Measurements from ENCODE around the gene CFAP61. TPM values are rescaled to one million over a fixed set of nuclear protein-coding genes. Genes with fewer than 3 reads are reported as not detected.

The CFAP61 gene
- total and polyA plus RNA-seq, 2 experiments from 2014 or later = 1.0 TPM; not detected in 1

DNA sequence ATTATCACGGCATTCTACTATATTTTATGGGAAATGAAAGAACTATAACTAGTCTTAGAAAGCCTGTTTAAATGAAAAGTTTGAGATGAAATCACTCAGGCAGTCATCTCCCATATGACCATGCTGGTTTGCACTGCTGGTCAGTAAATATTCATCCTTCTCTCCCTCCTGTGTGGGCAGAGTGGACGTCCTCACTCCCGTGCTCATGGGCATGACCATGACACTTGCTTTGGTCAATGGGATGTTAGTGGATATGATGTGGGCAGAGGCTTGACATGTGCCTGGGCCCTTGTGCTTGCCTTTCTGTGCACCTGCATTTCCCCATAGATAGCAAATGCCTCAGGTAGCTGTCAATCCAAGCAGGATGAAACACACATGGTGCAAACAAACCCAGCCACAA lies 222.5 kb downstream of the CFAP61 start:
- TF ChIP-seq EZH2phosphoT487 (IDR thresholded peaks at IDR 0.05; ENCODE audit: low read depth, severe bottlenecking, unreplicated experiment) (no peak), EZH2 (IDR thresholded peaks at IDR 0.05; ENCODE audit: borderline replicate concordance) (no peak)
- TF ChIP-seq, protein P1, sequence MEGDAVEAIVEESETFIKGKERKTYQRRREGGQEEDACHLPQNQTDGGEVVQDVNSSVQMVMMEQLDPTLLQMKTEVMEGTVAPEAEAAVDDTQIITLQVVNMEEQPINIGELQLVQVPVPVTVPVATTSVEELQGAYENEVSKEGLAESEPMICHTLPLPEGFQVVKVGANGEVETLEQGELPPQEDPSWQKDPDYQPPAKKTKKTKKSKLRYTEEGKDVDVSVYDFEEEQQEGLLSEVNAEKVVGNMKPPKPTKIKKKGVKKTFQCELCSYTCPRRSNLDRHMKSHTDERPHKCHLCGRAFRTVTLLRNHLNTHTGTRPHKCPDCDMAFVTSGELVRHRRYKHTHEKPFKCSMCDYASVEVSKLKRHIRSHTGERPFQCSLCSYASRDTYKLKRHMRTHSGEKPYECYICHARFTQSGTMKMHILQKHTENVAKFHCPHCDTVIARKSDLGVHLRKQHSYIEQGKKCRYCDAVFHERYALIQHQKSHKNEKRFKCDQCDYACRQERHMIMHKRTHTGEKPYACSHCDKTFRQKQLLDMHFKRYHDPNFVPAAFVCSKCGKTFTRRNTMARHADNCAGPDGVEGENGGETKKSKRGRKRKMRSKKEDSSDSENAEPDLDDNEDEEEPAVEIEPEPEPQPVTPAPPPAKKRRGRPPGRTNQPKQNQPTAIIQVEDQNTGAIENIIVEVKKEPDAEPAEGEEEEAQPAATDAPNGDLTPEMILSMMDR (IDR thresholded peaks at IDR 0.05; ENCODE audit: poor library complexity) = no peak
- H3K27ac ChIP-seq = no peak overlapping the region
- H2AFZ ChIP-seq = no peak overlapping the region
- H3K9me2 ChIP-seq (replicated peaks; ENCODE audit: insufficient read depth) = no peaks in the 10 kb centered on the region
- H3K27me3 ChIP-seq = no peaks in the 10 kb centered on the region
- H3K79me2 ChIP-seq = no peaks in the 10 kb centered on the region
- no peaks in the 10 kb centered on the region for H3K4me1 ChIP-seq (ENCODE audit: insufficient read depth)
- H3K9me3 ChIP-seq (ENCODE audit: low read depth) = no peaks in the 10 kb centered on the region
- no peak overlapping the region for H3K4me3 ChIP-seq
- H3K4me2 ChIP-seq = no peak overlapping the region
- no peaks in the 10 kb centered on the region for H3K36me3 ChIP-seq (replicated peaks; ENCODE audit: insufficient read depth, low read depth)
- no peaks in the 10 kb centered on the region for H4K20me1 ChIP-seq (ENCODE audit: insufficient read depth, poor library complexity, severe bottlenecking)
- 93% methylated on average over 3 of the region's 3 CpGs for WGBS (ENCODE audit: low lambda C conversion rate, missing lambda C conversion rate)
- DNase-seq (ENCODE audit: low spot score) = no peak

DNA sequence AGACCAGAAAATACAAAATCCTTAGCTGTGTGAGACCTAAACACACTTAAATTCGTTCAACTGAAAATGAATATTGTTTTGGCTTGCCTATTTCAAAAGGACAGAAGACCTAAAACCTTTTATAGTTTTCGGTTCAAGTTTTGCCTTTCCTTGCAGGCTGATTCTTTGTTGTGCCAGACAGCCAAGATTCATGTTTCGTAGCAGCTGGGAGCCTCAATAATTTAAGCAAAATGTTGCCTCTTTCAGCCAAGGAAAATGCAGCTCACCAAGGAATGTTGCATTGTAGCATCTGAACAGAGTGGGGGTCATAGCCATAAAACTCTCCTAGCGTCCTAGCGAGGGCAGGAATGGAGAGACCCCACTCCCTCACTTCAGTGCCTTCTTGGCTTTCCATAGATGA lies 223.3 kb downstream of the CFAP61 start:
- TF ChIP-seq EZH2 (IDR thresholded peaks at IDR 0.05; ENCODE audit: borderline replicate concordance) (no peak), EZH2phosphoT487 (IDR thresholded peaks at IDR 0.05; ENCODE audit: low read depth, severe bottlenecking, unreplicated experiment) (no peak)
- TF ChIP-seq, protein P1 (IDR thresholded peaks at IDR 0.05; ENCODE audit: poor library complexity) = no peak
- Histone ChIP-seq H3K27me3 (no peaks in the 10 kb centered on the region), H3K9me3 (ENCODE audit: low read depth) (no peaks in the 10 kb centered on the region), H3K4me1 (ENCODE audit: insufficient read depth) (no peaks in the 10 kb centered on the region), H3K9me2 (replicated peaks; ENCODE audit: insufficient read depth) (no peaks in the 10 kb centered on the region), H2AFZ (no peak overlapping the region), H3K36me3 (replicated peaks; ENCODE audit: insufficient read depth, low read depth) (no peaks in the 10 kb centered on the region), H3K27ac (no peak overlapping the region), H3K4me2 (no peak overlapping the region), H3K4me3 (no peak overlapping the region), H4K20me1 (ENCODE audit: insufficient read depth, poor library complexity, severe bottlenecking) (no peaks in the 10 kb centered on the region), H3K79me2 (no peaks in the 10 kb centered on the region)
- no peak for DNase-seq (ENCODE audit: low spot score)
- WGBS (ENCODE audit: low lambda C conversion rate, missing lambda C conversion rate) = 78% methylated on average over 5 of the region's 5 CpGs

DNA sequence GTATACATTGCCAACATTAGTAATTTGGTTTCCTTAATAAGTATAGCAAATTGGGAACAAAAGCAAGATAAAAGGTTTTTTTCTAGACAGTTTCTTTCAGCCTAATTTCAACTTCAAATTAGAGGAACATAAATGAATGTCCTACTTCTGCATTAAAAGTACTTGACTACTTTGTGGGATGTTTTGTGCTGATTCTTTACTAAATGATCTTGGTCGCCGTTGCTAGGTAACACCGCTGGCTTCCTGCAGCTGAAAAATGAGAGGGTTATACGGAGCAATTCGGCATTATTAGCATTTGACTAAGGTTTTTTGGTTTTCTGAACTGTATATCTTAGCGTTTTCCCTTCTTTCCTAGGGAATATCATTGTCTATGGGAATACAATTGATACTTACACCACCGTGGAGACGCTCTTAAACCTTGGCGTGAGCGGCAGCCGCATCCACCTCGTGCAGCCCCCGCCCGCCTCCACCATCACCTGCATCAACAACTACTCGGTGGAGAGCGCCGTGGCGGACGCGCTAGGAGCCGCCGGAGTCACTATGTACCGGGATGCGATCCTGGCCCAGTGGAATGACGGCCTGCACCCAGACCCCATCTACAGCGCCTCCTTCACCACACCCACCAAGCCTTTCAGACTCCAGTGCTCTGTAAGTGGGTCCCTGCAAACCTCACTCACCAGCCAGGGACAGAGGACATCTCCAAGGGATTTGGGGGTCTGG lies 224.6 kb downstream of the CFAP61 start:
- H4K20me1 ChIP-seq (ENCODE audit: insufficient read depth, poor library complexity, severe bottlenecking) = no peaks in the 10 kb centered on the region
- DNase-seq (ENCODE audit: low spot score) = no peak
- no peak overlapping the region for H3K4me3 ChIP-seq
- H3K79me2 ChIP-seq = no peaks in the 10 kb centered on the region
- no peaks in the 10 kb centered on the region for H3K9me2 ChIP-seq (replicated peaks; ENCODE audit: insufficient read depth)
- H3K36me3 ChIP-seq (replicated peaks; ENCODE audit: insufficient read depth, low read depth) = no peaks in the 10 kb centered on the region
- TF ChIP-seq EZH2phosphoT487 (IDR thresholded peaks at IDR 0.05; ENCODE audit: low read depth, severe bottlenecking, unreplicated experiment) = no peak
- no peak for TF ChIP-seq EZH2 (IDR thresholded peaks at IDR 0.05; ENCODE audit: borderline replicate concordance)
- TF ChIP-seq, protein P1 (IDR thresholded peaks at IDR 0.05; ENCODE audit: poor library complexity) = no peak
- no peaks in the 10 kb centered on the region for H3K9me3 ChIP-seq (ENCODE audit: low read depth)
- H3K27me3 ChIP-seq = no peaks in the 10 kb centered on the region
- H3K4me2 ChIP-seq = no peak overlapping the region
- H3K4me1 ChIP-seq (ENCODE audit: insufficient read depth) = no peaks in the 10 kb centered on the region
- H2AFZ ChIP-seq = no peak overlapping the region
- H3K27ac ChIP-seq = no peak overlapping the region
- 94% methylated on average over 26 of the region's 26 CpGs for WGBS (ENCODE audit: low lambda C conversion rate, missing lambda C conversion rate)
